Neuronal stem cell (in vitro differentiated cells): Measurements from ENCODE around the gene IRX3.

ENCODE experiments used
- DNase-seq: peaks from one replicate; pipeline ENCODE4 v3.0.0-alpha.2; 2013; ENCODE audit warnings: low spot score
- H2AFZ ChIP-seq: one replicate; pipeline ENCODE4 v1.6.1; 2013; ENCODE audit warnings: mild to moderate bottlenecking, low read length, inconsistent platforms
- H2AK5ac ChIP-seq: 2 replicates; pipeline ENCODE4 v1.6.1; 2013; ENCODE audit warnings: low read depth, mild to moderate bottlenecking, inconsistent platforms, low read length, moderate library complexity, mixed read lengths
- H2BK120ac ChIP-seq: 2 replicates; pipeline ENCODE4 v1.6.1; 2013; ENCODE audit warnings: low read depth, mild to moderate bottlenecking, inconsistent platforms, low read length, moderate library complexity, mixed read lengths
- H2BK12ac ChIP-seq: one replicate; pipeline ENCODE4 v1.6.1; 2013; ENCODE audit warnings: low read length, inconsistent platforms
- H2BK15ac ChIP-seq: 2 replicates; pipeline ENCODE4 v1.6.1; 2013; ENCODE audit warnings: mild to moderate bottlenecking, low read length, inconsistent platforms, mixed read lengths
- H2BK5ac ChIP-seq: one replicate; pipeline ENCODE4 v1.6.1; 2013; ENCODE audit warnings: inconsistent platforms, mild to moderate bottlenecking, low read length, moderate library complexity
- H3K14ac ChIP-seq: one replicate; pipeline ENCODE4 v1.6.1; 2013; ENCODE audit warnings: low read length, inconsistent platforms
- H3K18ac ChIP-seq: 2 replicates; pipeline ENCODE4 v1.6.1; 2013; ENCODE audit warnings: low read length, inconsistent platforms
- H3K23ac ChIP-seq: 2 replicates; pipeline ENCODE4 v1.6.1; 2013; ENCODE audit warnings: low read depth, mild to moderate bottlenecking, mixed read lengths, low read length, inconsistent platforms; ENCODE audit not compliant: poor library complexity
- H3K27ac ChIP-seq: replicated peaks from 3 replicates; pipeline ENCODE4 v1.5.1; 2013; ENCODE audit warnings: low read length, inconsistent platforms
- H3K27me3 ChIP-seq, 3 experiments: 2 replicates each; pipeline ENCODE4 v1.6.1; 2013; ENCODE audit warnings: low read length in 3 of 3, mild to moderate bottlenecking in 2 of 3, inconsistent platforms in 1 of 3, low read depth in 1 of 3, mixed read lengths in 1 of 3, moderate library complexity in 1 of 3; ENCODE audit not compliant: control insufficient read depth in 3 of 3, insufficient read depth in 3 of 3
- H3K36me3 ChIP-seq, 2 donors: replicated peaks in 1 of 2; 2 replicates each; pipeline ENCODE4 v1.6.1; 2013; ENCODE audit warnings: low read length in 2 of 2; ENCODE audit not compliant: control insufficient read depth in 2 of 2, insufficient read depth in 2 of 2
- H3K4ac ChIP-seq: 2 replicates; pipeline ENCODE4 v1.6.1; 2013; ENCODE audit warnings: inconsistent platforms, mild to moderate bottlenecking, low read length, moderate library complexity
- H3K4me1 ChIP-seq, 2 donors: 1 replicate in 1 of 2; 2 replicates in 1 of 2; pipeline ENCODE4 v1.6.1; 2013; ENCODE audit warnings: low read length in 2 of 2, low read depth in 1 of 2; ENCODE audit not compliant: control insufficient read depth in 2 of 2, insufficient read depth in 1 of 2
- H3K4me2 ChIP-seq: one replicate; pipeline ENCODE4 v1.6.1; 2013; ENCODE audit warnings: mild to moderate bottlenecking, low read length, inconsistent platforms; ENCODE audit not compliant: insufficient read depth, poor library complexity, severe bottlenecking
- H3K4me3 ChIP-seq, 2 donors: 2 replicates each; pipeline ENCODE4 v1.5.1; 2013; ENCODE audit warnings: low read length in 2 of 2, mild to moderate bottlenecking in 2 of 2, inconsistent platforms in 1 of 2, moderate library complexity in 1 of 2
- H3K79me1 ChIP-seq: one replicate; pipeline ENCODE4 v1.6.1; 2013; ENCODE audit warnings: low read depth, mild to moderate bottlenecking, inconsistent platforms, low read length, moderate library complexity
- H3K9ac ChIP-seq: one replicate; pipeline ENCODE4 v1.6.1; 2013; ENCODE audit warnings: mild to moderate bottlenecking, low read depth, low read length, inconsistent platforms; ENCODE audit not compliant: poor library complexity
- H3K9me3 ChIP-seq, 2 donors: replicated peaks in 1 of 2; 2 replicates each; pipeline versions ENCODE3 to v1.6.1; 2013; ENCODE audit warnings: low read length in 2 of 2, mild to moderate bottlenecking in 2 of 2, inconsistent platforms in 1 of 2, low read depth in 1 of 2, mixed read lengths in 1 of 2, moderate library complexity in 1 of 2; ENCODE audit not compliant: control insufficient read depth in 2 of 2, insufficient read depth in 1 of 2
- H4K8ac ChIP-seq: one replicate; pipeline ENCODE4 v1.6.1; 2013; ENCODE audit warnings: low read depth, mild to moderate bottlenecking, inconsistent platforms, low read length, moderate library complexity
- H4K91ac ChIP-seq: one replicate; pipeline ENCODE4 v1.6.1; 2013; ENCODE audit warnings: low read length, low read depth, mild to moderate bottlenecking, inconsistent platforms; ENCODE audit not compliant: poor library complexity
- WGBS, 2 donors: extraction: QIAGEN DNeasy Blood & Tissue Kit; methylation state at CpG; one replicate each; pipeline ENCODE4 v1.1.7; 2013; ENCODE audit warnings: missing lambda C conversion rate in 2 of 2, mixed read lengths in 1 of 2; ENCODE audit not compliant: insufficient read length in 2 of 2, insufficient replicate concordance in 1 of 2; ENCODE audit errors: extremely low coverage in 2 of 2; 5-methylcytosine and 5-hydroxymethylcytosine counted together

IRX3 gene

DNA sequence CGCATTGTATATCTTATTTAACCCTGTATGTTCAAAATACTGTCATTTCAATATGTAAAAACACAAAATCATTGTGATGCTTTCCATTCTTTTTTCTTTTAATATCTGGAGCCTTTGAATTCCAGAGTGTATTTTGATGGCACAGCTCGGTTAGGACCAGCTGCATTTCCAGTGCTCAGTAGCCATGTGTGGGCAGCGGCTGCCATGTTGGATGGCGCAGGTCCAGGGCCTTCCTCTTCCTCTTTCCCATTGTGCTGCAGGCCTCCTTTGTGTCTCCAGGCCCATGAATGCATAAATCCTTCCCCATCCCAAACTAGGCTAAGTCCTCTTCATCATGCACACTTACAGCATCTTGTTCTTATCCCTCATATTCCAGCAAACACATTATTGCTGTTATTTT, 13.0 kb downstream of the IRX3 start:
- no peak overlapping the region for H3K14ac ChIP-seq
- H4K91ac ChIP-seq = no peak overlapping the region
- no peak overlapping the region for H2BK12ac ChIP-seq
- H3K4me3 ChIP-seq = no peak overlapping the region
- no peak overlapping the region for H3K18ac ChIP-seq
- no peak overlapping the region for H3K23ac ChIP-seq
- DNase-seq = no peak
- H3K4me1 ChIP-seq = peaks cover 2 to 18% of the 10 kb centered on the region in 2 donors
- H4K8ac ChIP-seq = no peak overlapping the region
- H3K9ac ChIP-seq = no peak overlapping the region
- H3K4me2 ChIP-seq = no peak overlapping the region
- no peak overlapping the region for H2BK120ac ChIP-seq
- no peaks in the 10 kb centered on the region for H3K9me3 ChIP-seq
- no peak overlapping the region for H2BK5ac ChIP-seq
- no peak overlapping the region for H3K27ac ChIP-seq
- H2AK5ac ChIP-seq = no peak overlapping the region
- no peaks in the 10 kb centered on the region for H3K79me1 ChIP-seq
- H3K27me3 ChIP-seq = peaks cover 0 to under 1% (median 0%) of the 10 kb centered on the region in 3 experiments
- no peak overlapping the region for H2BK15ac ChIP-seq
- WGBS, 2 donors = no CpG with 5 or more reads among the region's 4 CpGs
- H3K36me3 ChIP-seq = no peaks in the 10 kb centered on the region
- no peak overlapping the region for H2AFZ ChIP-seq
- H3K4ac ChIP-seq = no peak overlapping the region

DNA sequence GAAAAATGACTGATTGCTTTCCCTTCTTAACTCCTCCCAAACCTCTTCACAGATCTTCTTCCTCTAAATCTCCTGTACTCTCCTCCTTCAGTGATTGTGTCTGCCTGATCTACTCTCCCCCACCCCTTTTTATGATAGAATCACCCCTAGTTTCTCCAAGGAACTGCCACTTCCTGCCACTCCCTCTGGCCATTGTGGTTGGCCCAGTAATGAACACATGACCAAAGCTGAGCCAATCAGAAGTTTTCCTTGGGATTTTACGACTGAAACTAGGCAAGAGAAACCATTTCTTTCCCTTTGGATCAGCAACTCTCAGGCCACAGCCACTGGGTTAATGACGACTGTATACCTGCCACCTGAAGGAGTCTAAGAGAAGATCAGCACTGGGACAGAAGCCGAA, 15.9 kb downstream of the IRX3 start:
- Histone ChIP-seq H2AFZ (peak overlapping the region; percentile 66), H3K18ac (no peak overlapping the region), H3K14ac (no peak overlapping the region), H3K4me1 (peaks cover 0 to 15% of the 10 kb centered on the region in 2 donors), H2AK5ac (no peak overlapping the region), H3K4me2 (no peak overlapping the region), H3K9me3 (no peaks in the 10 kb centered on the region), H2BK15ac (no peak overlapping the region), H4K91ac (no peak overlapping the region), H3K23ac (no peak overlapping the region), H3K9ac (no peak overlapping the region), H3K79me1 (no peaks in the 10 kb centered on the region), H2BK12ac (no peak overlapping the region), H3K4me3 (no peak overlapping the region), H2BK120ac (no peak overlapping the region), H3K27ac (no peak overlapping the region), H3K36me3 (no peaks in the 10 kb centered on the region), H3K27me3 (no peaks in the 10 kb centered on the region), H2BK5ac (no peak overlapping the region), H4K8ac (no peak overlapping the region), H3K4ac (no peak overlapping the region)
- no peak for DNase-seq
- WGBS, 2 donors = no CpG with 5 or more reads among the region's 3 CpGs

DNA sequence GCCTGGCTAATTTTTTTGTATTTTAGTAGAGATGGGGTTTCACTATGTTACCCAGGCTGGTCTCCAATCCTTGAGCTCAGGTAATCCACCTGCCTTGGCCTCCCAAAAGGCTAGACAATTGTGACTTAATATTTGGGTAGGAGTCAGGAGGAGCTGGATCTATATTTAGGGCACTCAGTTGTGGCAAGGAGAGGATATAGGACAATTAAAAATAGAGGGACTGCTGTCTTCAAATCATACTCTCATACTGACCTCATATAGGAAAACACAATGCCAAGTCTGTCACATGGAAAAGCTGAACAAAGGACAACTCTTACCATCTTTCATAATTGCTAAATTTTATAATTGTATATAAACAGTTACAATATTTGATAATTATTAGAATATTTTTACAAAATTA, 17.1 kb downstream of the IRX3 start:
- Histone ChIP-seq H2BK12ac (no peak overlapping the region), H3K18ac (no peak overlapping the region), H2BK5ac (no peak overlapping the region), H2AK5ac (no peak overlapping the region), H3K4me1 (peaks cover 2 to 19% of the 10 kb centered on the region in 2 donors), H3K23ac (no peak overlapping the region), H3K4me3 (no peak overlapping the region), H3K9me3 (no peaks in the 10 kb centered on the region), H3K27me3 (no peaks in the 10 kb centered on the region), H3K27ac (no peak overlapping the region), H2AFZ (no peak overlapping the region), H4K8ac (no peak overlapping the region), H3K4ac (no peak overlapping the region), H2BK120ac (no peak overlapping the region), H3K79me1 (no peaks in the 10 kb centered on the region), H2BK15ac (no peak overlapping the region), H3K4me2 (no peak overlapping the region), H3K14ac (no peak overlapping the region), H4K91ac (no peak overlapping the region), H3K9ac (no peak overlapping the region), H3K36me3 (no peaks in the 10 kb centered on the region)
- DNase-seq = no peak

DNA sequence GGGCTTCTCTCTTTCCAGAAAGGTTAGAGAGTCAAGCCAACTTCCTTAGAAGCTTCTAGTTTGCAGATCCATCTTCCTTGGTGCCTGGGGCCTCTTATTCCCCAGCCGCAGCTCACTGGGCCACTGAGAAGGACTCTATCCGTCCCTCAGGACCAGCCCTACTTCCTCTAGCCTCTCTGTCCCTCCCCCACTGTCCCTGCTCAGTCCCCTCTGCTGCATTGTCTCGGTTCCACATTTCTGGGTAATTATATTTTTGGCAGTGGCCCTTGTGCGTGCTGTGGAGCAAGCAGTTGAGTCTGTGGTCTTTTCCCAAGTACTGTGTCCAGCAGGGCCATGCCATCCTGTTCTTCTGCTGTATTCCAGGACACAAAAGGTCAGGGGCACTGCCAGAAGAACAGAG, 17.8 kb downstream of the IRX3 start:
- peak overlapping the region; percentile 11 for H2BK5ac ChIP-seq
- H3K36me3 ChIP-seq = no peaks in the 10 kb centered on the region
- H4K8ac ChIP-seq = no peak overlapping the region
- H4K91ac ChIP-seq = no peak overlapping the region
- H2BK120ac ChIP-seq = no peak overlapping the region
- H3K4ac ChIP-seq = no peak overlapping the region
- no peak overlapping the region for H3K4me2 ChIP-seq
- no peaks in the 10 kb centered on the region for H3K79me1 ChIP-seq
- H3K9ac ChIP-seq = no peak overlapping the region
- H3K4me1 ChIP-seq = peaks cover 2 to 19% of the 10 kb centered on the region in 2 donors
- DNase-seq = no peak
- H3K23ac ChIP-seq = no peak overlapping the region
- H2BK12ac ChIP-seq = no peak overlapping the region
- H3K27me3 ChIP-seq = no peaks in the 10 kb centered on the region
- no peak overlapping the region for H2AK5ac ChIP-seq
- peak overlapping the region; percentile 67 for H3K18ac ChIP-seq
- H2AFZ ChIP-seq = peak overlapping the region; percentile 78
- no peak overlapping the region for H3K4me3 ChIP-seq
- H3K9me3 ChIP-seq = no peaks in the 10 kb centered on the region
- no peak overlapping the region for H2BK15ac ChIP-seq
- no CpG with 5 or more reads among the region's 4 CpGs for WGBS, 2 donors
- no peak overlapping the region for H3K27ac ChIP-seq
- H3K14ac ChIP-seq = no peak overlapping the region
